ACC112 (cell line): ENCODE measurements around the gene TRPM2.

Experiments used
- H2AFZ ChIP-seq: fragments of 200-600 bp; sonication (generic); one replicate; pipeline ENCODE4 v1.6.0; 2017; ENCODE audit warnings: antibody characterized with exemption, low read length; ENCODE audit not compliant: unreplicated experiment
- H3K27ac ChIP-seq: fragments of 200-600 bp; sonication (generic); 2 replicates; pipeline ENCODE4 v1.5.1; 2014; ENCODE audit warnings: low read depth, mild to moderate bottlenecking, antibody characterized with exemption, low read length, moderate library complexity
- H3K27me3 ChIP-seq: fragments of 200-600 bp; sonication (generic); 2 replicates; pipeline ENCODE4 v1.6.1; 2014; ENCODE audit warnings: mild to moderate bottlenecking, antibody characterized with exemption, low read length, moderate library complexity, mixed read lengths; ENCODE audit not compliant: insufficient read depth
- H3K36me3 ChIP-seq: fragments of 200-600 bp; sonication (generic); 2 replicates; pipeline ENCODE4 v1.6.1; 2016; ENCODE audit warnings: mild to moderate bottlenecking, antibody characterized with exemption, low read length, moderate library complexity, mixed read lengths; ENCODE audit not compliant: insufficient read depth
- H3K4me1 ChIP-seq: fragments of 200-600 bp; sonication (generic); one replicate; pipeline ENCODE4 v1.6.1; 2016; ENCODE audit warnings: low read length, mixed read lengths; ENCODE audit not compliant: insufficient read depth, unreplicated experiment, control insufficient read depth
- H3K4me3 ChIP-seq: fragments of 200-600 bp; sonication (generic); 2 replicates; pipeline ENCODE4 v1.5.1; 2014; ENCODE audit warnings: mild to moderate bottlenecking, low read depth, low read length
- H3K79me2 ChIP-seq: fragments of 200-600 bp; sonication (generic); one replicate; pipeline ENCODE4 v1.6.0; 2016; ENCODE audit warnings: low read length; ENCODE audit not compliant: control insufficient read depth, unreplicated experiment, insufficient read depth

The TRPM2 gene

GRCh38 chr21:44323591-44323990, 29.8 kb upstream of the TRPM2 start:
- no peaks in the 10 kb centered on the region for H3K79me2 ChIP-seq
- no peaks in the 10 kb centered on the region; the same call in 1 of the 2 replicates for H3K36me3 ChIP-seq
- no peaks in the 10 kb centered on the region for H3K27me3 ChIP-seq
- no peak overlapping the region for H3K4me3 ChIP-seq
- H3K27ac ChIP-seq, result no peak overlapping the region
- H3K4me1 ChIP-seq, result no peaks in the 10 kb centered on the region
- no peak overlapping the region for H2AFZ ChIP-seq

GRCh38 chr21:44324106-44324853, 29.1 kb upstream of the TRPM2 start:
- Histone ChIP-seq H3K36me3 (no peaks in the 10 kb centered on the region; the same call in 1 of the 2 replicates), H2AFZ (no peak overlapping the region), H3K27me3 (no peaks in the 10 kb centered on the region), H3K79me2 (no peaks in the 10 kb centered on the region), H3K27ac (no peak overlapping the region), H3K4me1 (no peaks in the 10 kb centered on the region), H3K4me3 (no peak overlapping the region)

GRCh38 chr21:44324854-44325107, 28.6 kb upstream of the TRPM2 start:
- Histone ChIP-seq H3K4me3 (no peak overlapping the region), H3K79me2 (no peaks in the 10 kb centered on the region), H3K27ac (no peak overlapping the region), H2AFZ (no peak overlapping the region), H3K36me3 (no peaks in the 10 kb centered on the region; the same call in 1 of the 2 replicates), H3K27me3 (no peaks in the 10 kb centered on the region), H3K4me1 (no peaks in the 10 kb centered on the region)

GRCh38 chr21:44325386-44326271, 27.8 kb upstream of the TRPM2 start:
- H3K27ac ChIP-seq, result no peak overlapping the region
- no peaks in the 10 kb centered on the region; the same call in 1 of the 2 replicates for H3K36me3 ChIP-seq
- H3K4me3 ChIP-seq, result no peak overlapping the region
- no peaks in the 10 kb centered on the region for H3K79me2 ChIP-seq
- H3K27me3 ChIP-seq, result no peaks in the 10 kb centered on the region
- H3K4me1 ChIP-seq, result no peaks in the 10 kb centered on the region
- H2AFZ ChIP-seq, result no peak overlapping the region

- no peak overlapping the region for H2AFZ ChIP-seq
- H3K36me3 ChIP-seq, result no peaks in the 10 kb centered on the region; the same call in 1 of the 2 replicates
- H3K79me2 ChIP-seq, result no peaks in the 10 kb centered on the region
- no peaks in the 10 kb centered on the region for H3K4me1 ChIP-seq
- no peak overlapping the region for H3K27ac ChIP-seq
- no peak overlapping the region for H3K4me3 ChIP-seq
- no peaks in the 10 kb centered on the region for H3K27me3 ChIP-seq
Observed at GRCh38 chr21:44326272-44326647, 27.2 kb upstream of the TRPM2 start.

GRCh38 chr21:44326716-44327602, 26.5 kb upstream of the TRPM2 start:
- no peaks in the 10 kb centered on the region; the same call in 1 of the 2 replicates for H3K36me3 ChIP-seq
- H3K79me2 ChIP-seq, result no peaks in the 10 kb centered on the region
- H3K27me3 ChIP-seq, result no peaks in the 10 kb centered on the region
- H3K4me1 ChIP-seq, result no peaks in the 10 kb centered on the region
- no peak overlapping the region for H3K27ac ChIP-seq
- no peak overlapping the region for H3K4me3 ChIP-seq
- no peak overlapping the region for H2AFZ ChIP-seq

- Histone ChIP-seq H2AFZ (no peak overlapping the region), H3K36me3 (no peaks in the 10 kb centered on the region; the same call in 1 of the 2 replicates), H3K27ac (no peak overlapping the region), H3K27me3 (no peaks in the 10 kb centered on the region), H3K4me3 (no peak overlapping the region), H3K79me2 (no peaks in the 10 kb centered on the region), H3K4me1 (no peaks in the 10 kb centered on the region)
Observed at GRCh38 chr21:44327603-44327974, 25.8 kb upstream of the TRPM2 start.

- H3K27me3 ChIP-seq, result no peaks in the 10 kb centered on the region
- H3K27ac ChIP-seq, result no peak overlapping the region
- H2AFZ ChIP-seq, result no peak overlapping the region
- H3K4me3 ChIP-seq, result no peak overlapping the region
- no peaks in the 10 kb centered on the region; the same call in 1 of the 2 replicates for H3K36me3 ChIP-seq
- no peaks in the 10 kb centered on the region for H3K79me2 ChIP-seq
- no peaks in the 10 kb centered on the region for H3K4me1 ChIP-seq
Observed at GRCh38 chr21:44328242-44328895, 25.1 kb upstream of the TRPM2 start.

- H3K27me3 ChIP-seq, result no peaks in the 10 kb centered on the region
- H2AFZ ChIP-seq, result no peak overlapping the region
- H3K79me2 ChIP-seq, result no peaks in the 10 kb centered on the region
- no peak overlapping the region for H3K27ac ChIP-seq
- H3K4me3 ChIP-seq, result no peak overlapping the region
- no peaks in the 10 kb centered on the region for H3K4me1 ChIP-seq
- H3K36me3 ChIP-seq, result no peaks in the 10 kb centered on the region; the same call in 1 of the 2 replicates
Observed at GRCh38 chr21:44329086-44329889, 24.1 kb upstream of the TRPM2 start.
